ENCODE measurements around the gene LYZL6.

GRCh38 chr17:35963663-35964062 lies 20.1 kb upstream of the LYZL6 start:
- TF ChIP-seq CTCF (IDR thresholded peaks at IDR 0.05) (no peak), POLR2A (IDR thresholded peaks at IDR 0.05) (no peak)

Data from thyroid gland (tissue), 4 donors.